ENCODE measurements around the gene SLC43A2.
"Not testable (repeated sequence)": the region's sequence is repeated elsewhere in the genome, so short reads cannot be mapped to it uniquely, and the experiment has no call there.

Gene SLC43A2

DNA sequence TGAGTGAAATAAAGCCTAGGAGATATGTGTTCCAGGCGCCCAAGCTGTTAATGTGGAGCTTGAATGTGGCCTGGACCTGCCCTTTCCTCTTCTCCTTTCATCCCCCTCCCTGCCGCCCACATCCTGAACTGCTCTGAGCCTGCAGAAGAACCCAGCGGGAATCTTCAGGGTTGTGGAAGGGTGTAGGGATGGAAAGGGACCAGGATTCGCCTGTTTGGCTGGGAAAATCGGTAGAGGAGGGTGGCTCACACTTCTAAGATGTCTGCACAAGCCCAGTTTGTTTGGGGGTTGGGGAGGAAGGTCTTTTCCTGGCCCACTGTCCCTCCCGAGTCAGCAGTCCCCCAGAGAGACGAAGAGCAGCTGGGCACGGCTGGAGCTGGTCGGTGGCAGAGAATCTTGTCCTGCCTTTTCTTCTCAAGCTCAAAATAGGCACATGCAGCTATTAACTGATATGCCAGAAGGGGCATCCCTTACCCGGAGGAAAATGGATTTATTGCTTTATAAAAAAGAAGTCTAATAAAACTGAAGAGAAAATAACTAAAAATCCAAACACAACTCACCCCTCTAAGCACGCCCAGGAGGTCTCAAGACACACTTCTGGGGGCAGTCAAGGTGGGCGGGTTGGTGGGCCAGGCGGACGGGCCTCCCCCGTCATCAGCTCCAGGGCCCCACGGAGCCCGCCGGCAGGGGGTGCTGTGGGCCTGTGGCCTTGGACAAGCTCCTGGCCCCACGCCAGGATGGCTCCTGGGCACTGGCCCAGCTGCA lies 54.5 kb downstream of the SLC43A2 start:
- no peak overlapping the region for H3K4me3 Mint-ChIP-seq
- no peak overlapping the region for H3K27ac Mint-ChIP-seq
- DNase-seq = peak; percentile 82
- H3K27me3 Mint-ChIP-seq = no peaks in the 10 kb centered on the region
- H3K4me1 Mint-ChIP-seq (ENCODE audit: low read depth) = peaks cover 7% of the 10 kb centered on the region
- no peaks in the 10 kb centered on the region for H3K9me3 Mint-ChIP-seq
- H3K36me3 Mint-ChIP-seq (ENCODE audit: low read depth) = no peaks in the 10 kb centered on the region

DNA sequence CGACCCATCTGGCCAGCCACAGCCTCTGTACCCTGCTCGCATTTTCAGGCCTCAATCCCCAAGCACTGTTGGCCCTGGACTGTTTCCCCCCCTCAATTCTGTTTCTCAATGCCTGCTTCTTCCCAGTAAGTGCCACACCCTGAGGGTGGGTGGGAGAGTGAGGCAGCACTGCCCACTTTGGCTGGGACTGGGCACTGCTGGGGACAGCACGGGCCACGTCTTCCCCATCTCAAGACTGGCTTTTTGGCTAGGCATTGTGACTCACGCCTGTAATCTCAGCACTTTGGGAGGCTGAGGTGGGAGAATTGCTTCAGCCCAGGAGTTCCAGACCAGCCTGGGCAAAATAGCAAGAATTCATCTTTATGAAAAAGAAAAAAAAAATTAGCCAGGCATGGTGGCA lies 56.0 kb downstream of the SLC43A2 start:
- not testable (repeated sequence) for H3K4me3 Mint-ChIP-seq; H3K36me3 Mint-ChIP-seq (ENCODE audit: low read depth); H3K27me3 Mint-ChIP-seq; DNase-seq; H3K9me3 Mint-ChIP-seq; H3K27ac Mint-ChIP-seq
- peaks cover 12% of the 10 kb centered on the region for H3K4me1 Mint-ChIP-seq (ENCODE audit: low read depth)

DNA sequence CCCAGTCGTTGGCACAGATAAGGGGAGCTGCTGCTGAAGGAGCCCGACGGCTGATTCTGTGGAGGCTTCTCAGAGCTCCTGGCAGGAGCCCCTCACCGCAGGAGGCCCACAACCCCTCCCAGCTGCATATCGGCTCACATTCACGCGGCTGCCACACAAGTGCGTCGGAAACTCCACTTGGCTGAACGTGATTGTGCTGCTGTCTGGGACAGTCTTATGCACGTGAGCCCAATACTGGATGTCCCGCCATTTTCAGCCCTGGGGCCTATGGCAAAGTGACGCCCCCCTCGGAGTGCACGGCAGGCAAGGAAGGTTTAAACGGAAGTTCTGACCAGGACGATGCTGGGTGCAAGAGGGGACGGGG lies 57.3 kb downstream of the SLC43A2 start:
- no peak for DNase-seq
- Mint-ChIP-seq H3K4me3 (no peak overlapping the region), H3K27me3 (no peaks in the 10 kb centered on the region), H3K9me3 (no peaks in the 10 kb centered on the region), H3K36me3 (ENCODE audit: low read depth) (no peaks in the 10 kb centered on the region), H3K4me1 (ENCODE audit: low read depth) (peaks cover 16% of the 10 kb centered on the region), H3K27ac (no peak overlapping the region)

DNA sequence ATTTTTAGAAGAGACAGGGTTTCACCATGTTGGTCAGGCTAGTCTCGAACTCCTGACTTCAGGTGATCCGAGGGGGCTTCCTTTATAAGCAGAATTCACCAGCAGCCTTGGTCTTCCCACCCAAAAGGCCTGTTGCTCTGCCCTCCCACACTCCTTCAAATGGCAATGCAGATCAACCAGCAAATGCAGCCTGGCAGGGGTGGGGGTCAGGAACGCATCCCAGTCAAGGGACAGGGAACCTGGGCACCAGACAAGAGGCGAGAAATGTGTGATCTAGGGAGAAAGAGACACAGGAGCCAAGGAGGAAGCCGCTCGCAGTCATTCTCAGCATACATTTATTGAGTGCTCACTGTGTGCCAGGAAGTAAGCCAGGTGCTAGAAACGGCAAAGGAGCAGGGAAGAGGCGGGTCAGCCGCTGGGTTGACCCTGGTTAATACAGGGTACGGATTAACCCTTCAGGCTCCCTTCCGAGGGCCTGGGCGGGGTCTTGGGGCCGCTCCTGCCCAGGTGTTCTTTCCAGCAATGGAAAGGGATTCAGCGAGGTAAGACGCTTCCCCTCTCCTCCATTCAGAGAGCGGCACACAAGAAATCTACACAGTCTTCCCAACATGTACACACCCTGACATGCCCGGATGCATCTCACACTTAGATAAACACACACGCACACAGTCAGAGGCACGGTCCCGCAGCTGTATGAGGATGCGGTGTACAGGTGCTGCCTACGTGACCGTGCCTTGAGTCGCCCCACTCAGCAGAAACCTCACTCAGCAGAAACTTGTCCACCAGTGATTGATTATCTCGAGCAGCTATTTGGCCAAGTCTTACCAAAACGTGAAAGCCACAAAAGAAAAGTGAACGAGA lies 59.5 kb downstream of the SLC43A2 start:
- no peak overlapping the region for H3K27ac Mint-ChIP-seq

DNA sequence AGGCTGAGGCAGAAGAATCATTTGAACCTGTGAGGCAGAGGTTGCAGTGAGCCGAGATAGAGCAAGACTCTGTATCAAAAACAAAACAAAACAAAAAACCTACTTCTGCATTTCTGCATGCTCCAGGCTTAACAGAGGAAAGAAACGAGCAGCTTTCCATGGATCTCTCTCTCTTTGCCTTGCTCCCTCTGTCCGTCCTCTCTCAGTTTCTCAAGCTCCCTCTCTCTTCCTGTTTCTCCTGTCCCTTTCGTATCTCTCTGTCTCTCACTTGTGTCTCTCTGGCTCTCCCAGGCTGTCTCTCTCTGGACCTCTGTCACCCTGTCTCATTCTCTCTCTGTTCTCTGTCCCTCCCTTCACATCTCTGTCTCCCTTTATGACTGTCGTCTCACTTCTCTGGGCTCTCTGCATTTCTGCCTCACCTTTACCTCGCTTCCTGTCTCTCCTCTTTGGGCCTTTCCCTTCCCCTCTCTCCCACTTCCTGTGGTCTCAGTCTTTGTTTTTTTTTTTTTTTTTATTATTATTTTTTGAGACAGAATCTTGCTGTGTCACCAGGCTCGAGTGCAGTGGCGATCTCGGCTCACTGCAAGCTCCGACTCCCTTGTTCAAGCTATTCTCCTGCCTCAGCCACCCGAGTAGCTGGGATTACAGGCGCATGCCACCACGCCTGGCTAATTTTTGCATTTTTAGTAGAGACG lies 62.0 kb downstream of the SLC43A2 start:
- Mint-ChIP-seq H3K4me3 (peak overlapping the region; percentile 54), H3K4me1 (ENCODE audit: low read depth) (peaks cover 28% of the 10 kb centered on the region), H3K36me3 (ENCODE audit: low read depth) (peaks cover under 1% of the 10 kb centered on the region), H3K27ac (peak overlapping the region; percentile 85), H3K27me3 (no peaks in the 10 kb centered on the region), H3K9me3 (no peaks in the 10 kb centered on the region)
- DNase-seq = peak; percentile 53

More for the DNA sequence above, 59.5 kb downstream of the SLC43A2 start:
- no peak for DNase-seq
- H3K4me3 Mint-ChIP-seq = no peak overlapping the region
- H3K9me3 Mint-ChIP-seq = no peaks in the 10 kb centered on the region
- peaks cover 21% of the 10 kb centered on the region for H3K4me1 Mint-ChIP-seq (ENCODE audit: low read depth)
- no peaks in the 10 kb centered on the region for H3K36me3 Mint-ChIP-seq (ENCODE audit: low read depth)
- H3K27me3 Mint-ChIP-seq = no peaks in the 10 kb centered on the region

DNA sequence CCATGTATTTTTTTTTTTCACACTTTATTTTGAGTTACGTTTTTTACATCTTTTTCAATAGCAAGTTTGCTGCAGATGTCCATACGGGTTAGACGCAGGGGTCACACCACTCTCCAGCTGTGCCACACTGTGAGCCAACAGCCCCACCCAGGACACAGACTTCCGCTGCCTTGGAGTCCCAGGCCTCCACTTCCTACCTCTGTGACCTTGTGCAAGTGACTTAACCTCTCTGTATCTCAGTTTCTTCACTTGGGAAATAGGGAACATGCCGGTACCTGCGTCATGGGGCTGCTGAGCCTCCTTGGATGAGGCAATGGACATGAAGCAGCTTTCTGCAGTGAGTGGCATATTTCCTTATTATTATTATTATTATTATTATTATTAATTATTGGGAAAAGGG lies 62.8 kb downstream of the SLC43A2 start:
- Mint-ChIP-seq H3K4me3 (no peak overlapping the region), H3K27ac (peak overlapping the region; percentile 7), H3K9me3 (no peaks in the 10 kb centered on the region), H3K4me1 (ENCODE audit: low read depth) (peaks cover 35% of the 10 kb centered on the region), H3K36me3 (ENCODE audit: low read depth) (peaks cover 8% of the 10 kb centered on the region), H3K27me3 (no peaks in the 10 kb centered on the region)
- no peak for DNase-seq

DNA sequence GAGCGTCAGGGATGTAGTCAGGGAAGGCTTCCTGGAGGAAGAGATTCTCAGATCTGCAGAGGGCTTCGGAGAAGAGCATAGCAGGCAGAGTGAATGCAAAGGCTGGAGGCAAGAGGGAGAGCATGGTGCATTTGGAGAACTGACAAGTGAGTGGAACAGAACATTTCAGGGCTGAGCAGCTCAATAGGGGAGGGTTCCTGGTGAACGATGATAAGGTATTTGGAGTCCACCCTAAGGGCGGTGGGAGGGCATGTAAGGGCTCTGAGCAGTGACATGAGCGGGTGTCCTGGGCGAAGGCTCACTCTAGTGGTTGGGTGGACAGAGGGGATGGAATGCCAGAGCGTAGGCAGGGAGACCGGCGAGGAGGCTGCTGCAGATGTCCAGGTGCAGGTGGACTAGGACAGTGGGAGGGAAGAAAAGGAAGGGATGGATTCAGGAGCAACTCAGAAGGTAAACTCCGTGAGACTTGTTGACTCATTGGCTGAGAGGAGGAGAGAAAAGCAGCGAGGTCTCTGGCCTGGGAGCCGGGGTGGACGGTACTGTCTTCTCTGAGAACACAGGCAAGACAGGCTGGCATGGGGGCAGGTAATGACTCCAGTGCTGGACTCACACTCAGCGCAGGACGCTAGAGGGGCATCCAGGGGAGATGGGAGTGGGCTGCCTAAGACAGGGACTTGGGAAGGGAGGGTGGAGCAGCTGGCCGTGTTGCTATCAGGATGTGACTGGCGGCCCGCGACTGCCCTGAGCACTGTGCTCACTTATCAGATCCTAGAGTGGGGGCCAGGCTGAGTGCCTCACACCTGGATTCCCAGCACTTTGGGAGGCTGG lies 64.6 kb downstream of the SLC43A2 start:
- H3K4me1 Mint-ChIP-seq (ENCODE audit: low read depth) = peaks cover 50% of the 10 kb centered on the region
- H3K36me3 Mint-ChIP-seq (ENCODE audit: low read depth) = peaks cover 18% of the 10 kb centered on the region
- DNase-seq = no peak
- H3K9me3 Mint-ChIP-seq = no peaks in the 10 kb centered on the region
- H3K4me3 Mint-ChIP-seq = peak overlapping the region; percentile 57
- H3K27me3 Mint-ChIP-seq = no peaks in the 10 kb centered on the region
- H3K27ac Mint-ChIP-seq = no peak overlapping the region

DNA sequence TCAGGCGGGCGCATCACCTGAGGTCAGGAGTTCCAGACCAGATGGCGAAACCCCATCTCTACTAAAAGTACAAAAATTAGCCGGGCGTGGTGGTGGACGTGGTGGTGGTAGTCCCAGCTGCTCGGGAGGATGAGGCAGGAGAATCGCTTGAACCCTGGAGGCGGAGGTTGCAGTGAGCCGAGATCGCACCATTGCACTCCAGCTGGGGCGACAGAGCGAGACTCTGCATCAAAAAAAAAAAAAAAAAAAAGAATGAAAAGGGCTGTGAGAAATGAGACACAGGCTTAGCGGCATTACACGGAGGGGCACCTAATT lies 65.2 kb downstream of the SLC43A2 start:
- Mint-ChIP-seq H3K4me3 (peak overlapping the region; percentile 57), H3K36me3 (ENCODE audit: low read depth) (peaks cover 21% of the 10 kb centered on the region), H3K4me1 (ENCODE audit: low read depth) (peaks cover 52% of the 10 kb centered on the region)
- not testable (repeated sequence) for H3K27ac Mint-ChIP-seq, H3K9me3 Mint-ChIP-seq, DNase-seq, H3K27me3 Mint-ChIP-seq

DNA sequence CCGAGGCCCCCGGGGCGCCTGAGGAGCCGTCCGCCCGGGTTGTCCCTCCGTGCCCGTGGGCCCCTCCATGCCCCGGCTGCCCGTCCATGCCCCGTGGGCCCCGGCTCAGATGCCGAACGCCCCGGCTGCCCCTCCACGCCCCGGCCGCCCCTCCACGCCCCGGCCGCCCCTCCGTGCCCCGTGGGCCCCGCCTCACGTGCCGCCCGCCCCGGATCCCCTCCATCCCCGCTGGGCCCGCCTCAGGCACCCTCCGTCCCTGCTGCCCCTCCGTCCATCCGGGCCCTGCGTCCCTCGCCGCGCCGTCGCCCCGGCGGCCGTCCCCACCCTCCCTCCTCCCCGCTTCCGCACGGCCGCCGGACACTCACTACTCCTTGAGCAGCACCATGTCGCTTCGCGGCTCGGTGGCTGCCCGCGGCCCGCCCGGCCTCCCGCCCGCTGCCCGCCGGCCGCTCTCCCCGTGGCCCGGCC lies 66.4 kb downstream of the SLC43A2 start:
- peaks cover 46% of the 10 kb centered on the region for H3K4me1 Mint-ChIP-seq (ENCODE audit: low read depth)
- peaks cover 31% of the 10 kb centered on the region for H3K36me3 Mint-ChIP-seq (ENCODE audit: low read depth)
- H3K4me3 Mint-ChIP-seq = peak overlapping the region; percentile 85
- no peaks in the 10 kb centered on the region for H3K27me3 Mint-ChIP-seq
- H3K9me3 Mint-ChIP-seq = no peaks in the 10 kb centered on the region
- no peak overlapping the region for H3K27ac Mint-ChIP-seq
- DNase-seq = no peak

DNA sequence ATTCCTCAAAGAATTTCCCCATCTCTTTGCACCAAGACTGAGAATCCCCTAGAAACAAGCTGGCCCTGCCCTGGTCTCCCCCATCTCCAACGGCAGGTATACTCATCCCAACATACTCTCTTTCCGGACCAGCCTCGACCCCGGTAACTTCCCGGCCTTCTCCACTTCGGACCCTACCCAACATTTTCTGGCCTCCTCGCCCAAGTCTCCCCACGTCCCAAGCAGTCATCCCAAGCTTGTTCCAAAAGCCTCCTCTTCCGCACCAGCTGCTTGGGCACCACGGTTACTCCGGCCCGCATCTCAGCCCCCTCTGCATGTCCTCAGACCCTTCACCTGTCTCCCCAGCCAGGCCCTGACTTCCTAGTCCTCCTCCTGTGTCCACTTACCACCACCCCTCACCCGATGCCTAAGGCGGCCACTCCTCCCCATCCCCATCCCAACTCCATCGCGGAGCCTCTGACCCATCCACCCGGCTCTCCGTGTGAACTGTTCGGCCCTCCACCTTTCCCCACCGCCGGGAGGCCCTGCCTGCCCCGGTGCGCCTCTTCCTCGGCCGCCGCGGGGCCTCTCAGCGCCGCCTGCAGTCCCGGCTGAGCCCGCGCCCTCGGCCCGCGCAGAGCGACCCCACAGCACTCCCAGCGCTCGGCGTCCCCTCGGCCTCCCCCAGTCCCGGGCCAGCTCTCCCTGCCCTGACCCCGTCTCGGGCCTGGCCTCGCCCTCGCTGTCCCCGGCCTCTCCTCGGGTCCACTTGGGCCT lies 67.0 kb downstream of the SLC43A2 start:
- peak; percentile 62 for DNase-seq
- Mint-ChIP-seq H3K27ac (peak overlapping the region; percentile 75), H3K4me3 (peak overlapping the region; percentile 85), H3K4me1 (ENCODE audit: low read depth) (peaks cover 43% of the 10 kb centered on the region), H3K27me3 (no peaks in the 10 kb centered on the region), H3K36me3 (ENCODE audit: low read depth) (peaks cover 36% of the 10 kb centered on the region), H3K9me3 (no peaks in the 10 kb centered on the region)

DNA sequence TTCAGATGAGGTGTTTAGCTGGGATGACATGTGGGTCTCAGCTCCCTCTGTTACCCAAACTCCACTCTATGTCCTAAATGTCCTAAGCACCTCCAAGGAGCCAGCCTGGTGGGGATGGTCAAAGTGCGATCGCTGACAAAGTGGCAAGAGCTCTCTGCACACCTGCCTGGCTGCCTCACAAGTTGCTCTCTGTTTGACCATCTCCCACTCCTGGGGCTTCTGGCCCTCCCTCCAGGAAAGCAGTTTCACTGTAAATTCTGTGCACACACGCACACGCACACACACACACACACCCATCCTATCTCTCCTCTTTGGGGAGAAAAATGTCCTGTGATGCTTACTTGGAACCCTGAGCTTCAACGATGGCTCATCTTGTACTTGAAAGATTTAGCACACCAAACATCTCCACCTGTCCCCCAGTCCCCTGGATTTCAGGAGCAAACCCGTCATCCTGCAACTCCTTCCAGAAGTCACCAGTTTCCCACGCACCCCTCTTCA lies 67.7 kb downstream of the SLC43A2 start:
- Mint-ChIP-seq H3K4me1 (ENCODE audit: low read depth) (peaks cover 42% of the 10 kb centered on the region), H3K36me3 (ENCODE audit: low read depth) (peaks cover 43% of the 10 kb centered on the region), H3K4me3 (peak overlapping the region; percentile 85), H3K27ac (peak overlapping the region; percentile 75), H3K9me3 (no peaks in the 10 kb centered on the region), H3K27me3 (no peaks in the 10 kb centered on the region)
- no peak for DNase-seq

DNA sequence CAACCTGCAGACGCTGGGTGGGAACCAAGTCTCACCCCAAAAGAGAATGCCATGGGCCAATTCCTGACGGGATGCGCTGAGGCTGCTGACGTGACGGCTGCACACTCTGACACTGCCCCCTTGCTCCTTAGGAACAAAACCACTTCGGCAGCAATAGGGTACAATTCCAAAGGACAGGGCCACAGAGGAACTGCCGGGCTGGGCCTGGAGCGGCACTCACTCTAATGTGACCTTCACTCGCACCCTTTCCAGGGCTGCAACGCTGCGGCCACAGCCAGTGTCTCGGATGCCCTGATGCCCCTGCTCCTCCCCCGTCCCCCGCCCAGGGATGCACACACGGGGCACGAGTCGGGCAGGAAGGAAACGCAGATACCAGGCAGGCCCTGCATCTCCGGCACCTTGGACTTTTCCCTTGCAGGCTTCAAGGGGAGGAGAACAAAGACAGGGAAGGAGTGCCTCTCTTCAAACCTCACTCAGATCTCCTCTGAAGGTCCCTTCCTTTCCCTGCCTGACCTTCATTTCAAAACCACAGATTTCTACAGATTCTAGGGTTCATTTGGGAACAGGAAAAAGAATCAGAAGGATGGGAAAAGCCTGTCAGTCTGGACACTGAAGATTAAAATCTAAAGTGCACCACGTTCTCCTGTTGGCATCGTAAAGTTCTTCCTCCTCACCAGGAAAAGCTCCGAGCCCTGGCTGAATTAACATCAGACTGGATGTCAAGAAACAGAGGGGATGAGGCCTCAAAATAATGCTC lies 68.4 kb downstream of the SLC43A2 start:
- Mint-ChIP-seq H3K4me1 (ENCODE audit: low read depth) (peaks cover 40% of the 10 kb centered on the region), H3K27me3 (no peaks in the 10 kb centered on the region), H3K4me3 (peak overlapping the region; percentile 85), H3K27ac (no peak overlapping the region), H3K9me3 (no peaks in the 10 kb centered on the region), H3K36me3 (ENCODE audit: low read depth) (peaks cover 49% of the 10 kb centered on the region)
- DNase-seq = no peak
